ENCODE data around the gene CCDC88B.

Gene CCDC88B

GRCh38 chr11:64339754-64340408 lies at the start of gene CCDC88B:
Gene CCDC88B (plus strand): TSS chr11:64340204. CDS start chr11:64340267, 63 bp downstream.
- no peak for DNase-seq

- DNase-seq, result no peak
Observed at GRCh38 chr11:64290352-64291261, 49.4 kb upstream of the CCDC88B start.

- no peak for DNase-seq
Observed at GRCh38 chr11:64291262-64291751, 48.7 kb upstream of the CCDC88B start, which contains the start of gene KCNK4. Gene KCNK4 (plus strand): TSS chr11:64291302. CDS start chr11:64293019, 1,717 bp downstream.

GRCh38 chr11:64291752-64292459 lies 48.1 kb upstream of the CCDC88B start:
- peak; percentile 50 for DNase-seq

- DNase-seq, result no peak
Observed at GRCh38 chr11:64292460-64293254, 47.3 kb upstream of the CCDC88B start.

GRCh38 chr11:64294774-64295173 lies 45.2 kb upstream of the CCDC88B start:
- no peak for DNase-seq

- no peak for DNase-seq
Observed at GRCh38 chr11:64295760-64296159, 44.2 kb upstream of the CCDC88B start.

GRCh38 chr11:64296236-64296635 lies 43.8 kb upstream of the CCDC88B start:
- DNase-seq, result no peak

- DNase-seq, result no peak
Observed at GRCh38 chr11:64296830-64297698, 42.9 kb upstream of the CCDC88B start.

- DNase-seq, result peak; percentile 87
Observed at GRCh38 chr11:64297699-64298358, 42.2 kb upstream of the CCDC88B start.

GRCh38 chr11:64298966-64299846 lies 40.8 kb upstream of the CCDC88B start:
- DNase-seq, result peak; percentile 60

GRCh38 chr11:64299847-64300648 lies 40.0 kb upstream of the CCDC88B start, which contains the start of gene CATSPERZ:
Gene CATSPERZ (plus strand): TSS chr11:64300358. CDS start chr11:64300411, 53 bp downstream.
- no peak for DNase-seq

GRCh38 chr11:64303109-64304031 lies 36.6 kb upstream of the CCDC88B start:
- DNase-seq, result no peak

- DNase-seq, result no peak
Observed at GRCh38 chr11:64304032-64304315, 36.0 kb upstream of the CCDC88B start.

GRCh38 chr11:64304316-64305072 lies 35.5 kb upstream of the CCDC88B start:
- DNase-seq, result peak; percentile 95

- DNase-seq, result peak; percentile 100
Observed at GRCh38 chr11:64305075-64305690, 34.8 kb upstream of the CCDC88B start, which contains the start of gene ESRRA. Gene ESRRA (plus strand): TSS chr11:64305524. CDS start chr11:64307180, 1,656 bp downstream.

All from NCI-H69 (cell line).